ENCODE data around the gene SYNE3. TPM values are rescaled to one million over a fixed set of nuclear protein-coding genes. Genes with fewer than 3 reads are reported as not detected.

The SYNE3 gene
- total RNA-seq, 1 donor from 2014 or later, result 16.5 TPM

DNA sequence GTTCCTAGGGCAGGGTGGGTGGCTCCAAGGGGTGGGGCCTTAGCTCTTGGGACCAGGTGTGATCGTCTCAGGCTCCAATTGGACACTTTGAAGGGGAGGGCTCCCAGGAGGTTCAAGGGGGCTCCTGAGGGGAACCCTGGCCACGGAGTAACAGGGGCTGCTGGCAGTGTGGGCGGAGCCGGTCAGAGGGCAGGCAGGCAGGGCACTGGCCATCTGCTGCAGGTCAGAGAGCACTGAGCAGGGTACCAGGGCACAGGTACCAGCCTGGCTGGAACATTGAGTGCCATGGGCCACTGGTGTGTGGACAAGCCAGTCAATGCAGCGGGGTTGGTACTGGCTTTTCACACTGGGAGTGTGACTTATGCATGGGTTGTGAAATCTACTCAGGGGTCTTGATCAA is 32.2 kb downstream of the SYNE3 start:
- ATAC-seq (no peak), DNase-seq (ENCODE audit: missing footprints) (no peak)
- intact Hi-C loops (cut with DNase I), result no loop called here

DNA sequence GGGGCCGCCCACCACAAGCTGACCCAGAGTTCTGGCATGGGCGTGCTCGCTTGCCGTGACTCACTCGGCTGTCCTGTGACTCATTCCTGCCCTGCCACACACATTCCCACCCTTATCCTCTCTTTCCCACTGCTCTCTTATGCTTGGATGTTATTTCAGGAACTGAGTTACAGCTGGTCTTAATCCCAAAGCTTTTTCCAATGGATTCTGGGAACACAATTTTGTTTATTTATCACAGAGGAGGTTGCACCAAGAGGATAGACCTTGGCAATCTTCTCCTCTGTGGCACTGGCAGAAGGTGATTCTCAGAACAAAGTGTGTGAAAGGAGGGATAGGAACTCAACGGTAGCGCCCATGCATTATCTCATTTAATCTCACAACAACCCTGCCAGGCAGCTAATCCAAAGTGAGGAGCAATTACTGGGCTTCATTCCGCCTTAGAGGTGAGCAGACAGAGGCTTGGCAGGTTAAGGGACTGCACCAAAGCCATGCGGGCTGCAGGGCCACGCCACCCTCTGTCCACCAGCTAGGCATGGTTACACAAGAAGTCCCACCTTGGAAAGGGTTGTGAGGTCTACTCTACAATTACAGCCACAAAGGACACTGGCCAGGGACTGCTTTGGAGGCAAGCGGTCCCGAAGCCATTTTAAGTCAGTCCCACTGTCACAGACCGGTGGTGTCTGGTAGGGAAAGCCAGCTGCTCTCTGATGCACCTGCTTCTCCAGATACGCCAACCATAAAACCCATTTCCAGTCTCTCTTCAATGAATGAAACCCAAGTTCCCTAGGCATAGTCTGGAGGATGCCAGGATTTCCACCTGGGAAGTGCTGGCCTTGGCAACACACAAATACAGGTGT is 32.9 kb downstream of the SYNE3 start:
- intact Hi-C loops (cut with DNase I), result no loop called here
- ATAC-seq (peak; percentile 82), DNase-seq (ENCODE audit: missing footprints) (peak; percentile 88)

DNA sequence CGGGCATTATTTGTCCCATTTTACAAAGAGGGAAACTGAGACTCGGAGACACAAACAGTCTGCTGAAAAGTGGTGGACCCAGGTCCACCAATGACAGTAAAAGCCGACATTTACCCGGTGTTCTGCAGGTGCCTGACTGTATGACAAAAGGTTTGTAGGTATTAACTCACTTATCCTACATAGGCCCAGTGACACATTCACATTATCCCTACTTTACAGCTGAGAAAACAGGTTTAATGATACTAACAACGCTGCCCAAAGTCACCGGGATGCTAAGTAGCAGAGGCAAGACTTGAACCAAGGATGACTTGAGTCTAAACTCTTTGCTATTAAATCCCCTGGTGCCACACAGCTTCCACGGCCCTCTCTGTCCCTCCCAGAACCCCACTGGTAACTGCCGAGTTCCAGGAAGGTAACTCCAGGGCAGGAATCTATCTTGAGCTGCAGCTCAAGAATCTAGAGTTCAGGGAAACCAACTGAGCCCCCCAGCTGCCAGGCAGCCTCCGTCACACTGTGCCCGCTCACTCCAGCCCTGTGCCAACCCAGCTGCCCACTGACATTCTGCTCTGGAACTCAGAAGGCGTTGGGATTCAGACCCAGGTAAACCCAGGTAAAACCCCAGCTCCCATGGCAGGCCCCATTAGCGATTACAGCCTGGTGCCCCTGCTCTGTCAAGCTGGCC is 33.7 kb downstream of the SYNE3 start:
- DNase-seq (ENCODE audit: missing footprints) (no peak), ATAC-seq (no peak)
- intact Hi-C loops (cut with DNase I), result no loop called here

DNA sequence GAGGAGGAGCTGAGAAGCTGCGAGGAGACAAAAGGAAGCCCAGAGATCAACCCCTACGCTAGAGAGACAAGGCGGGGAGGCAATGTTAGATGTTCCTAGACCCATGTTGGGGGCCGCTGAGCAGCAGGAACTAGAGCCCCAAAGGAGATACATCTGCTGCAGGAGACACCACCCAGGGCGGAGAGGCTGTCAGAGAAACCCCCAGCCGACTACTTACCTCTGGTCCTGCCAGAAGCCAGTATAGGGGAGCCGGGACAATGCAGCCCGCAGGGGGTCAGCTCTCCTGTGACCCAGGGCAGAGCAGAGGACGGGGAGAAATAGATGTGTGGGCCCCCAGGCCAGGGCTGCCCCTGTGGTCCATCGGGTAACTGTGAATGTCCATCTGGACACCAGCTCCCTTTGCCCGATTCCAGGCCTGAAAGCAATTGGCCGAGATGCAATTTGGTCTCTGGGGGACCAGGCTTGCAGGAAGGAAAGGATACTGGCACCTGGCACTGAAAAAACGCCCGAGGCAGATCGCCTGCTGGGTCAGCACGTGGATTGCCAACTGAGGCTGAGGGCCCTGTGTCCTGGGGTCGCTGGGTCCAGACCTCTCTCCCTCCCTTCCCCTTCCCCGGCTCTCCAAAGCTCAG is 34.9 kb downstream of the SYNE3 start:
- ATAC-seq (no peak), DNase-seq (ENCODE audit: missing footprints) (no peak)
- intact Hi-C loops (cut with DNase I), result no loop called here

DNA sequence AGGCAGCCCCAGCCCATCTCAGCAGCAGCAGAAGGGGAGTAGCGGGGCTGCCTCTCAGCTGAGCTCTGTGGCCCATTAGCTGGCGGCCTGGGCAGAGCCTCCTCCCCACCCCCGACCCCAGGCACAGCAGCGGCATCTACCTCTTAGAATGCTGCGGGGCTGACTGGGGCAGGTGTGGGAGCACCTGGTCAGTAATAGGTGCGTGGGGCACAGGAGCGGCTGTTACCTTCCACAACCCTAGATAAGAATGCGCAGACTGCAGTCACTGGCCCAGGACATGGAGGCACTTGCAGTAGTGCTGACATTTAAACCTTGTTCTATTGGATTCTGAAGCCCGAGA is 35.6 kb downstream of the SYNE3 start:
- ATAC-seq, result no peak
- intact Hi-C loops (cut with DNase I), result no loop called here
- DNase-seq (ENCODE audit: missing footprints), result no peak

DNA sequence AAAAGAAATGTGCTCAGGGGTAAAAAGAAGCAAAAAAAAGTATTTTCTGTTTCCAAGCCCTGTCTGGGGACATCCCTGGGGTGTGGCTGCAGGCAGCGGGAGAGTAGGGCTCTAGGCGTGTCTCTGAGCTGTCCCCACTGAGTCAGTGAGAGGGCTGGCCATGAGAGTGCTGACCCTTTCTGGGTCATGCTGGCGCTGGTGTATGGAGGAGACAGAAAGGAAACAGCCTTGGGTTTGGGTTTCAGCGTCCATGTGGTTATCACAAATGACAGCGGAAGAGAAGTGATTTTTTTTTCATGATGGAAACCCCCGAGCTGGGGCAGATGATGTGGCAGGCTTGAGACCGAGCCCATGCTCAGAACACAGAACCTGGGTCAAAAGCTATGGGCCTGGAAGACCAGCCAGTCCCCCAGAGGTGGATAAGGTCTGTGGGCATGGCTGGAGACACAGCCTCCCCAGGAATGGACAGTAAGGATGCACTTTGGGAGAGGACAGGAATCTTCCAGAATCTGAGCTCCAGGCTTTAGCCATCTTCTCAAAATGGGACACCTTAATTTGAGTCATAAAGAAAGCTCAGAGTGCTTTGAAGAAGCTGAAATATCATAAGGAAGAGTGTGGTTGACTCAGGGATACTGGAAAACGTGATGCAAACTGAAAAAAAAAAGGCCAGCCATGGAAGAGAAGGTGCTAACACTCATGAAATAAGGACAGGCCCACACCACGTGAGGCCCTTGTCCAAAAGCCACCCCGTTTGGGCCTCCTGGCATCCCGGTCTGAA is 36.2 kb downstream of the SYNE3 start:
- ATAC-seq (peak; percentile 95), DNase-seq (ENCODE audit: missing footprints) (peak; percentile 88)
- intact Hi-C loops (cut with DNase I), result no loop called here

DNA sequence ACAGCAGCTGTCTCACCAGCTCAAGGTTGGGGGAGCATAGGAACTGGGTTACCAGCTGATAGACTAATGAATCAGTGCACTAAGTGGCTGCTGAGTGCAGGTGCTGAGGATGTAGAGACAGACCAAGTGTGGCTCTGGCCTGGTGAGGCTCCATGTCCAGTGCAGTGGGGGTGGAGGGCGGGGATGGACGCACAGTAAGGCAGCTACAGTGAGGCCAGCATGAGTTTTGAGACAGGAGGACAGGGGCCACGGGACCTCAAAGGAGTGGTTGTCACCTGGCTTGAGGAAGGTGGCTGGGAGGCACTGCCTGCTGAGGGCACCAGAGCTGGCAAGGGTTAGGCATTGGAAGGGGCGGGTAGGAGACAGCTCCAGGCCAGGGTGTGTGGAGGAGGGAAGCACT is 37.0 kb downstream of the SYNE3 start:
- intact Hi-C loops (cut with DNase I), result no loop called here
- ATAC-seq (no peak), DNase-seq (ENCODE audit: missing footprints) (no peak)

DNA sequence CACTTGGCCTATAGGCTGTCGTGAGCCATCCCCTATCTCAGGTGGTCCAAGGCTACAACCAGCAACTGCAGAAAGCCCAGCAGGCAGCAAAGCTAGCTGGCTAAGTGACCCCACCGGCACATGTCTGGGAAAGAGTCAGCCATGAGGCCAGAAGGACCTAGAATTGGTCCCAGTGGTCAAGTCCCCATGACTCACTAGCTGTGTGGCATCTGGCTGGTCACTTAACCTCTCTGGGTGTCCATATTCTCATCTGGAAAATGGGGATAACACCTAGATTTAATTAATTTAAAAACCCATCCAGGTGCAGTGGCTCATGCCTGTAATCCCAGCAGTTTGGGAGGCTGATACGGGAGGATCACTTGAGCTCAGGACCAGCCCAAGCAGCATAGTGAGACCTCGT is 37.6 kb downstream of the SYNE3 start:
- DNase-seq (ENCODE audit: missing footprints), result no peak
- no peak for ATAC-seq
- intact Hi-C loops (cut with DNase I), result no loop called here

DNA sequence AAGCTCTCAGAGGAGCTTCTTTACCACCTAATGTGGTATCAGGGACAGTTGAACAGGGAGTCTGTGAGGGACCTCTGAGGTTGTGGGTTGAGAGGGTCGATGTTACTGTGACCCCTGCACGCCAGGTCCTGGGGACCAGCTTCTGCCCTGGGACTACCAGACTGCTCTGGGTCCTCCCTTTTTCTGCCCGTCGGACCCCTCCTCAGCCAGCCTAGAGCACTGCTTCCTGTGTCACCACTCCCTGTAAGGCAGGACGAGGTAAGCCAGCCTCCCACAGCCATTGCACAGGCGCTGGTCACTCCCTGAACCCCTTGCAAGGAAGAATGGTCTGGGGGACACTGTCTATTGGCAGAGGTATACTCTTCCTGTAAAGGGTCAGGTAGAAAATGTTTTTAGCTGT is 38.1 kb downstream of the SYNE3 start:
- intact Hi-C loops (cut with DNase I), result no loop called here
- no peak for DNase-seq (ENCODE audit: missing footprints)
- ATAC-seq, result no peak

DNA sequence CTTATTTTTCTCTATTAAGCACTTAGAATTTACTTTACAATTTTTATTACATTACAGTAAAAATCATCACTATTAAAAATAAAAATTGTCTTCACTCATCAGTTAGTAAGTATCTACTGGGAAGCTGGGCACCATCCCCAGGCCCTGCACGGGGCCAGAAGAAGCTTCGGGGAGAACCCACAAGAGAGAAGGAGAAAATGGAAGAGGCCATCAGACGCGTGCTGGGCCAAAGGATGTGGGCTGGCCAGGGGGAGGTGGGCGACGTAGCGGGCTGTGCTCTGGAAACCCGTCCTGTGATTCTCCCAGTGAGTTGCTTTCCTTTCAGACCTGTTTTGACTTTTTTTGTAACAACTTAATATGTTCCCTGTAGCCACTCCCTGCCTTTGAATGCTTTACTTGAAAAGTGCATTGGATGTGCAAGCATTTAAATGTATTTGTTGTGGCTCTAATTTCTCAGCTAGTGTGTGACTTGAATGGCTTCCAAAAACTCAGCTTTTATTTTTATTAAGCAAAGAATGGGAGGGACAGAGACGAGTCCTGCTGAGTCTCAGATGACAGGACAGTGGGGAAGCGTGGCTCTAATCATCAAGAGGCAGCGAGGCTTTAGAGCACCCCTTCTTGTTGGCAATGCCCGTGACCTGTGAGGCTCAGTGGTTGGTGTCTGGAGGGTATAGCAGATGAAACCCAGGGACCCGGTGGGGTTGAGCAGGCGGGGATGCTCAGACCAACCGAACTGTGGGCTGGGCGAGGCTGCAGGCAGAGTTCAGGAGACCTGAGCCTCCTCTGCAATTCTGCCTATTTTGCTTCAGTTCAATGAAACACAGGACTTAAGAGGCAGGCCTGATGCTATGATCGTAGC is 38.8 kb downstream of the SYNE3 start:
- intact Hi-C loops (cut with DNase I), result no loop called here
- no peak for ATAC-seq
- DNase-seq (ENCODE audit: missing footprints), result no peak

DNA sequence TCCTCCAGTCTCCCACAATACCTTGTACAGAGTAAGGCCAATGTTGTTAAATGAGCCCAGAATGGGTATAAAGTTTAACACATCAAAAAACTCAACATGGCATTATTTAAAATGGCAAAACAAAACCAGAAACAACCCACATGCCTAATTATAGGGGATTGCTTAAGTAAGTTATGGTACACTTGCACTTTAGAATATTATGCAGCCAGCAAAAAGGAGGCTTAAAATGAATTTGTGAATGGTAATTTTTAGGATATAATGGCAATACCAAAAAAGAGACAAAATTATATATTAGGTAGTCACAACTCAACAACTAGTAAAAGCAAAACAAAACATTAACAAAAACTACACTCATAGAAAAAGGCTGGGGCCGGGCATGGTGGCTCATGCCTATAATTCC is 39.7 kb downstream of the SYNE3 start:
- no peak for DNase-seq (ENCODE audit: missing footprints)
- intact Hi-C loops (cut with DNase I), result no loop called here
- no peak for ATAC-seq

DNA sequence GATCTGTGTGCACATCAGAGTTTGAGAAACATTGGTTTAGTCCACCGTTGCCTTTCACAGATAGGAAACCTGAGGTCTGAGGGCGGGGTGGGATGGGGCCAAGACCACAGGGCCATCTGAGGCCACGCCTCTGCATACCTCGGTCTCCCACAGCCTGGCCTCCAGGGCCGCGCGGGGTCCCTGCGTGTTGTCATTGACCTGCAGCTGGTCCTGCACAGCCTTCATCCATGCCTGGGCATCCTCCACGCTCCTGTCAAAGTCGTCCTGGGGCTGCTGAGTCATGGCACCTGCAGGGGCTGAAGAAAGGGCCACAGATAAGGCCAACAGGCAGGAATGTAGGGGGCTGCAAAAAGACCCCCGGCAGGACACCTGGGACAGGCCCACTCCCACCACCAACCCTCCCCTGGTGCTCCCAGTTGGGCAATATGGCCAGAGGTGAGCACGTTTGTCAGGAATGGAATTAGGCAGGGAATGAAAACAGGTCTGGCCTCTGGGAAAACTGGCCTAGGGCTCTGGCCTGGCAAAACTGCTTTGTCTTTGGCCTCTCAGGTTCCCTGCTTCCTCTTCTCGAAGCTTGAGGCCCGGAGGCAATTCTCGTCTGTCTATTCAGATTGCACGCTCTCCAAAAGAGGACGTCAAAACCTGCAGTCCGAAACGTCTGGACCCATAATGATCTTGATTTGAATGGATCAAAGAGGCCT is 40.8 kb downstream of the SYNE3 start:
- DNase-seq (ENCODE audit: missing footprints) (no peak), ATAC-seq (no peak)
- intact Hi-C loops (cut with DNase I), result no loop called here

DNA sequence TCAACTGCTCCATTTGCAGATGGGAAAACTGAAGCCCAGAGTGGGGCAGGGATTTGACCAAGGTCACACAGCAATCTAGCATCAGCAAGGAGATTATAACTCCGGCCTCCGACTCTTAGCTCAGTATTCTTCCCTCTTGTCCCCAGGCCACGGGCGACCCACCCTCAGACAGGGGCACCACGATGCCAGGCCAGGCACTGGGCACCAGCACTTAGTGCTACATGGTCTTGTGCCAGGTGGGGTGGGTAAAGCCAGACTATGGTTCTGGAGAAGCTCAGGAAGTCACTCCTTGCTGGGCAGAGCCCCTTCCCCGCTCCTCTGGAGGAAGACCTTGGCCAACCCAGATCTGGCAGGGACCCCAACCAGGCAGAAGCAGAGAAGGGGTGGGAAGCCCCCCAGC is 41.5 kb downstream of the SYNE3 start:
- intact Hi-C loops (cut with DNase I), result loop anchor here (5.0 kb wide), 1 partner anchor 42 kb away; the partner anchor contains the start of gene SYNE3

DNA sequence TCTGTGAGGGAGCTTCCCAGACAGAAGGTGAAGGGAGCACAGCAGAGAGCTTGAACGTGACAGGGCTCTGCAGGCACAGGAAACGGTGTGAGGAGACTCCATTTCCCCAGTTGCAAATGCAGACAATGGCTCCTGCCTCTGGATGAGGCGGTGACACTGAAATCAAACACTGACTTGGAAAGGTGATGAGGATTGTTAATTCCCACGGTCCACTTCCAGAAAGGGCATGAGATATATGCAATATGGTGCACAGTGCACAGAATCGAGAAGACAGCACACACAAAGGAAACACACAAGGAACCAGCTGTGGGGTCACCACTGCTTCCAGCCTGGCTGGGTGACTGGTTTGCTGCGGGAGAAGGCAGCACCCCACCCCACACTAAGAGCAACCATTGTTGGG is 42.0 kb downstream of the SYNE3 start:
- ATAC-seq (no peak), DNase-seq (ENCODE audit: missing footprints) (no peak)
- intact Hi-C loops (cut with DNase I), result loop anchor here (5.0 kb wide), 1 partner anchor 43 kb away; the partner anchor contains the start of gene SYNE3

More for the DNA sequence above, 41.5 kb downstream of the SYNE3 start:
- DNase-seq (ENCODE audit: missing footprints), result no peak
- no peak for ATAC-seq

DNA sequence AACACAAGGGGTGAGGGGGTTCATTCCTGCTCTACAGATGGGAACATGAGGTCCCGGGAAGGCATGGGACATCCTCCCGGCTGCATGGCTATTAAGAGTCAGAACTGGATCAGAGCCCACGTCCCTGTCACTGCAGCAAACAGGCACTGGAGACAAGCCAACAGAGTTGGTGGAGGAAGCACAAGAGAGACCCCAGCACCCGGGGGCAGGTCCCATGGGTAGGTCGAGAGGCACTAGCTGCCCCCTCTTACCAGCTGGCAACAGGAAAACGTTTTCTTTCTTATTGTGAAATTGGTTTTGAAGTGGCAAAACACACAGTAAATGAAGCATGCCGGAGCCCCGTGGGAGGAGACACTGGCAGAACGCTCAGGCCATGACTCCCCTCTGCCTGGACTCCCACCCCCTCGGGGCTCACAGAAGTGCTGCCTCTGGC is 43.6 kb downstream of the SYNE3 start:
- DNase-seq (ENCODE audit: missing footprints), result no peak
- intact Hi-C loops (cut with DNase I), result loop anchor here (5.0 kb wide), 1 partner anchor 44 kb away; the partner anchor contains the start of gene SYNE3
- ATAC-seq, result peak; percentile 26

DNA sequence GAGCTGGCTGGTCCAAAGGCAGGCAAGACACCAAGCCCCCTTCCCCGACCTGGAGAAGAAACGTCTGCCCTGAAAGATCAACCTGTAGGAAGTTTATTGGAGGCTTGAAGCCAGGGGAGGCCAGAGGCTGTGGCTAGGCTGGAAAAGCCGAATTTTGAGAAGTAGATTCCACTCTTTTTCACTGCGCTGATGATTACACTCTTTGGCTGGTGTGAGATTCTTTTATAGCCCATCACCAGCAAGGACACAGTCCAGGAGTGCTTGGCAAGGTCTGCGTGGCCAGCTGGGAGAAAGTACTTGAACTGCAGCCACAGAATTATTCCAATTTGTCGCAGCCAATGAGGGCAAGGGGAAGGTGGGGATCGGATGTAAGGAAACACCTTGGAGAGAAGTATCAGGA is 45.0 kb downstream of the SYNE3 start:
- intact Hi-C loops (cut with DNase I), result loop anchor here (5.0 kb wide), 1 partner anchor 46 kb away; the partner anchor contains the start of gene SYNE3
- DNase-seq (ENCODE audit: missing footprints) (no peak), ATAC-seq (peak; percentile 56)

DNA sequence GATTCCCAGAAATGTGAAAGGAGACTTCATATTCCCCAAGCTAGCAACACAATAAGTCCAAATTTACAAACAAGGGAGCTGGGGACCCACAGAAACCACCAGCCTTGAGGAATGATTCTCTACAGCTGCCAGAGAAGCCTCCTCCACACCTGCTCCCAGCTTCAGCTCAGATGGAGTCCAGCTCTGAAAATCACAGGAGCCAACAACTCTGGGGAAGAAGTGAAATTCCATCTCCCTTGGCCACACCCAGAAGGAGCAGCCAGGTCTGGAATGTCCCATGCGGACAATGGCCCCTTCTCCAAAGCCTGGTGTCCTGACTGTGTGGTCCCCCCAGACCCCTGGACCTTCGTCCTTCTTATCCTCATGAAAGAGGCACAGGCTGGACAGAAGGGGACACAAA is 45.4 kb downstream of the SYNE3 start:
- DNase-seq (ENCODE audit: missing footprints) (no peak), ATAC-seq (peak; percentile 42)
- intact Hi-C loops (cut with DNase I), result loop anchor here (5.0 kb wide), 1 partner anchor 46 kb away; the partner anchor contains the start of gene SYNE3

DNA sequence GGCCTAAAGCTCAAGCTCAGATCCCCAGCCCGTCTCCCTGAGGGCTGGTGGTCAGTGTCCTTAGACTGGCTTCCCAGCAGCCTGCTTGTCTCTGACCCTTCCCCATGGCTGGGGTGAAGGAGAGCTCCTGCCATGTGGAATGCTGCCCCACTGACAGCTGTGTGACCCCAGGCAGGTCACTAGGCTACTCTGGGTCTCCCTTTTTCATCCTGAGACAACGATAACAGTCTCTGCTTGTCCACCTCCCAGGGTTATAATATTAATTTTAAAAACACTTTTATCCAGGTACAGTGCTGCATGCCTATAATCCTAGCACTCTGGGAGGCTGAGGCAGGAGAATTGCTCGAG is 47.3 kb downstream of the SYNE3 start:
- DNase-seq (ENCODE audit: missing footprints) (no peak), ATAC-seq (no peak)
- intact Hi-C loops (cut with DNase I), result no loop called here
